OCI-LY1 (cell line): Measurements from ENCODE around the gene ATP6V1A.
A peak's percentile ranks its signal among the peaks of the same experiment; 100 is the strongest.

Source experiments
- H2AFZ ChIP-seq: fragments of 200-600 bp; sonication (generic), shearing (Covaris generic); 2 replicates; pipeline ENCODE4 v1.6.0; 2014; ENCODE audit warnings: antibody characterized with exemption, mild to moderate bottlenecking, low read length
- H3F3A ChIP-seq: fragments of 200-600 bp; sonication (generic), shearing (Covaris generic); 2 replicates; pipeline ENCODE4 v1.6.0; 2014; ENCODE audit warnings: mild to moderate bottlenecking, antibody characterized with exemption, low read length, moderate library complexity; ENCODE audit not compliant: insufficient read depth
- H3K27ac ChIP-seq: fragments of 200-600 bp; sonication (generic); 2 replicates; pipeline ENCODE4 v1.5.1; 2014; ENCODE audit warnings: low read length, mixed run types, mild to moderate bottlenecking, low read depth; ENCODE audit not compliant: poor library complexity, severe bottlenecking
- H3K27me3 ChIP-seq: fragments of 200-600 bp; sonication (generic); 2 replicates; pipeline ENCODE4 v1.6.0; 2014; ENCODE audit warnings: antibody characterized with exemption, mild to moderate bottlenecking, low read length, moderate library complexity; ENCODE audit not compliant: insufficient read depth
- H3K36me3 ChIP-seq: fragments of 200-600 bp; sonication (generic); 2 replicates; pipeline ENCODE4 v1.6.1; 2014; ENCODE audit warnings: mild to moderate bottlenecking, antibody characterized with exemption, low read length, moderate library complexity, mixed read lengths; ENCODE audit not compliant: insufficient read depth
- H3K4me1 ChIP-seq: fragments of 200-600 bp; sonication (generic); 2 replicates; pipeline ENCODE4 v1.5.1; 2014; ENCODE audit warnings: mild to moderate bottlenecking, low read length, moderate library complexity; ENCODE audit not compliant: insufficient read depth, severe bottlenecking
- H3K4me2 ChIP-seq: fragments of 200-600 bp; sonication (generic), shearing (Covaris generic); 2 replicates; pipeline ENCODE4 v1.6.1; 2014; ENCODE audit warnings: low read length
- H3K4me3 ChIP-seq: fragments of 200-600 bp; sonication (generic); 2 replicates; pipeline ENCODE4 v1.5.1; 2014; ENCODE audit warnings: low read length, low read depth, mild to moderate bottlenecking, mixed read lengths; ENCODE audit not compliant: poor library complexity, severe bottlenecking
- H3K79me2 ChIP-seq: fragments of 200-600 bp; shearing (Covaris generic); 2 replicates; pipeline ENCODE4 v1.6.1; 2016; ENCODE audit warnings: mixed run types, low read length, mixed read lengths; ENCODE audit not compliant: insufficient read depth
- H3K9ac ChIP-seq: fragments of 200-600 bp; sonication (generic), shearing (Covaris generic); 2 replicates; pipeline ENCODE4 v1.6.1; 2014; ENCODE audit warnings: mild to moderate bottlenecking, low read length, mixed read lengths
- H3K9me2 ChIP-seq: fragments of 200-600 bp; sonication (generic), shearing (Covaris generic); 2 replicates; pipeline ENCODE4 v1.6.1; 2014; ENCODE audit warnings: low read depth, mild to moderate bottlenecking, low read length, mixed read lengths
- H3K9me3 ChIP-seq: fragments of 200-600 bp; shearing (Covaris generic); 2 replicates; pipeline ENCODE4 v1.6.1; 2014; ENCODE audit warnings: low read length, mixed read lengths
- H4K20me1 ChIP-seq: fragments of 200-600 bp; sonication (generic), shearing (Covaris generic); 2 replicates; pipeline ENCODE4 v1.6.0; 2016; ENCODE audit warnings: mild to moderate bottlenecking, low read length; ENCODE audit not compliant: insufficient read depth
- CTCF ChIP-seq: fragments of 200-600 bp; sonication (generic), shearing (Covaris generic); IDR thresholded peaks from 2 replicates; pipeline ENCODE4 v1.5.1; 2017; ENCODE audit warnings: mild to moderate bottlenecking, antibody characterized with exemption, low read length, moderate library complexity, mixed read lengths
- EZH2 ChIP-seq: fragments of 200-600 bp; sonication (generic), shearing (Covaris generic); IDR thresholded peaks from 2 replicates; pipeline ENCODE4 v1.8.0; 2017; ENCODE audit warnings: borderline replicate concordance, mixed run types, mild to moderate bottlenecking, antibody characterized with exemption, low read length, moderate library complexity, mixed read lengths

The ATP6V1A gene

GRCh38 chr3:113831103-113831355, 84.2 kb downstream of the ATP6V1A start:
- Histone ChIP-seq H3K27ac (peak overlapping the region; percentile 94), H3K4me2 (peak overlapping the region; percentile 46), H3K36me3 (0 out of 2 replicates have a peak, but pooled peaks cover 7% of the 10 kb centered on the region), H3K9me2 (no peaks in the 10 kb centered on the region), H3K4me3 (peak overlapping the region; percentile 35), H3K9me3 (peaks cover 8% of the 10 kb centered on the region), H3K79me2 (no peaks in the 10 kb centered on the region), H3K9ac (no peak overlapping the region), H4K20me1 (no peaks in the 10 kb centered on the region), H2AFZ (no peak overlapping the region), H3K27me3 (no peaks in the 10 kb centered on the region), H3F3A (no peaks in the 10 kb centered on the region), H3K4me1 (peaks cover 58% of the 10 kb centered on the region)
- TF ChIP-seq CTCF (no peak), EZH2 (no peak)

GRCh38 chr3:113832477-113833164, 85.8 kb downstream of the ATP6V1A start:
- H3K27ac ChIP-seq = peak overlapping the region; percentile 94
- no peak for TF ChIP-seq CTCF
- TF ChIP-seq EZH2 = no peak
- peaks cover 58% of the 10 kb centered on the region for H3K4me1 ChIP-seq
- 0 out of 2 replicates have a peak, but pooled peaks cover 7% of the 10 kb centered on the region for H3K36me3 ChIP-seq
- H3K79me2 ChIP-seq = no peaks in the 10 kb centered on the region
- H2AFZ ChIP-seq = no peak overlapping the region
- peak overlapping the region; percentile 9; the same call in 1 of the 2 replicates for H3K9ac ChIP-seq
- H3F3A ChIP-seq = no peaks in the 10 kb centered on the region
- no peaks in the 10 kb centered on the region for H3K27me3 ChIP-seq
- H3K9me3 ChIP-seq = peaks cover 8% of the 10 kb centered on the region
- no peak overlapping the region for H3K4me2 ChIP-seq
- no peaks in the 10 kb centered on the region for H4K20me1 ChIP-seq
- no peak overlapping the region for H3K4me3 ChIP-seq
- H3K9me2 ChIP-seq = no peaks in the 10 kb centered on the region

- Histone ChIP-seq H3K4me2 (no peak overlapping the region), H4K20me1 (no peaks in the 10 kb centered on the region), H3K9me2 (no peaks in the 10 kb centered on the region), H3K4me1 (peaks cover 56% of the 10 kb centered on the region), H3K9me3 (peaks cover 8% of the 10 kb centered on the region), H3K36me3 (0 out of 2 replicates have a peak, but pooled peaks cover 7% of the 10 kb centered on the region), H3K27ac (peak overlapping the region; percentile 18), H3K9ac (no peak overlapping the region), H3K4me3 (no peak overlapping the region), H3K27me3 (no peaks in the 10 kb centered on the region), H3F3A (no peaks in the 10 kb centered on the region), H3K79me2 (no peaks in the 10 kb centered on the region), H2AFZ (no peak overlapping the region)
- TF ChIP-seq EZH2 = no peak
Measured at GRCh38 chr3:113834983-113835382, 88.1 kb downstream of the ATP6V1A start.
